Ovary (tissue), 3 donors: ENCODE data around the gene LARGE2.

Experiments used
- CTCF ChIP-seq, 3 donors: fragments of 450-650 bp in 2 of 3; fragments of 200-600 bp in 1 of 3; IDR thresholded peaks; one replicate each; pipeline versions ENCODE4 v1.5.1 to v1.8.0; 2016 to 2022; ENCODE audit warnings: antibody characterized with exemption in 3 of 3, mild to moderate bottlenecking in 1 of 3
- EP300 ChIP-seq: sonication (generic); formaldehyde crosslinking; IDR thresholded peaks from one replicate; pipeline ENCODE4 v1.6.1; 2017; ENCODE audit warnings: antibody characterized with exemption
- POLR2A ChIP-seq: fragments of 450-650 bp; IDR thresholded peaks from one replicate; pipeline ENCODE4 v1.6.1; 2017; ENCODE audit warnings: antibody characterized with exemption, mild to moderate bottlenecking, moderate library complexity
- donor health status: DM: no; HTN: no; CAD: no.

GRCh38 chr11:45902452-45903380 lies 19.7 kb upstream of the LARGE2 start:
- no peak for TF ChIP-seq CTCF (IDR thresholded peaks at IDR 0.05)
- TF ChIP-seq POLR2A: no peak
- TF ChIP-seq EP300: no peak
